GM23338 (cell line): ENCODE measurements around the gene C1RL. TPM values are rescaled to one million over a fixed set of nuclear protein-coding genes. Genes with fewer than 3 reads are reported as not detected.

Experiments used
- ATAC-seq: fragments of 200-7000 bp; cut with Tn5 transposase; 3 replicates; pipeline ENCODE4 v1.9.1; 2020
- DNase-seq: peaks from one replicate; pipeline ENCODE4 v3.0.0-alpha.2; 2015; ENCODE audit warnings: low spot score
- H2AFZ ChIP-seq: fragments of 200-600 bp; sonication (generic); 2 replicates; pipeline ENCODE4 v1.8.0; 2016; ENCODE audit warnings: antibody characterized with exemption, mild to moderate bottlenecking, moderate library complexity
- H3F3A ChIP-seq: fragments of 200-600 bp; sonication (generic); replicated peaks from 2 replicates; pipeline ENCODE4 v1.8.0; 2017; ENCODE audit warnings: antibody characterized with exemption, mixed run types, low read depth
- H3K27ac ChIP-seq: fragments of 200-600 bp; sonication (generic); 2 replicates; pipeline ENCODE4 v1.6.1; 2016; ENCODE audit warnings: low read depth
- H3K27me3 ChIP-seq: fragments of 200-600 bp; sonication (generic); 2 replicates; pipeline ENCODE4 v1.8.0; 2016; ENCODE audit warnings: mild to moderate bottlenecking, mixed run types, moderate library complexity; ENCODE audit not compliant: insufficient read depth
- H3K36me3 ChIP-seq: fragments of 200-600 bp; sonication (generic); 2 replicates; pipeline ENCODE4 v1.8.0; 2016; ENCODE audit warnings: mild to moderate bottlenecking; ENCODE audit not compliant: insufficient read depth
- H3K4me1 ChIP-seq: fragments of 200-600 bp; sonication (generic); 2 replicates; pipeline ENCODE4 v1.8.0; 2016; ENCODE audit warnings: mild to moderate bottlenecking, moderate library complexity; ENCODE audit not compliant: insufficient read depth
- H3K4me2 ChIP-seq: fragments of 200-600 bp; sonication (generic); 2 replicates; pipeline ENCODE4 v1.7.1; 2017; ENCODE audit warnings: mixed run types
- H3K4me3 ChIP-seq: fragments of 200-600 bp; sonication (generic); 2 replicates; pipeline ENCODE4 v1.6.1; 2016; ENCODE audit warnings: mixed run types
- H3K79me2 ChIP-seq: fragments of 200-600 bp; sonication (generic); replicated peaks from 2 replicates; pipeline ENCODE4 v1.8.0; 2017; ENCODE audit warnings: mild to moderate bottlenecking; ENCODE audit not compliant: insufficient read depth
- H3K9me2 ChIP-seq: fragments of 200-600 bp; sonication (generic); 2 replicates; pipeline ENCODE4 v1.8.0; 2017; ENCODE audit not compliant: insufficient read depth
- H4K20me1 ChIP-seq: fragments of 200-600 bp; sonication (generic); replicated peaks from 2 replicates; pipeline ENCODE4 v1.8.0; 2017; ENCODE audit warnings: mild to moderate bottlenecking; ENCODE audit not compliant: insufficient read depth
- H3K27ac Mint-ChIP-seq: 2 replicates; pipeline ENCODE4 v1.8.0; 2020; ENCODE audit warnings: inconsistent platforms, mild to moderate bottlenecking, moderate library complexity, mixed read lengths
- H3K27me3 Mint-ChIP-seq: 3 replicates; pipeline ENCODE4 v1.8.0; 2022; ENCODE audit warnings: low read depth, mild to moderate bottlenecking, moderate library complexity, mixed read lengths, inconsistent platforms; ENCODE audit not compliant: insufficient read depth, poor library complexity
- H3K36me3 Mint-ChIP-seq: 3 replicates; pipeline ENCODE4 v1.8.0; 2021; ENCODE audit warnings: low read depth, mild to moderate bottlenecking, inconsistent platforms, moderate library complexity, mixed read lengths
- H3K4me1 Mint-ChIP-seq: 3 replicates; pipeline ENCODE4 v1.8.0; 2020; ENCODE audit warnings: mild to moderate bottlenecking, inconsistent platforms, mixed read lengths
- H3K4me3 Mint-ChIP-seq: 3 replicates; pipeline ENCODE4 v1.8.0; 2021; ENCODE audit warnings: moderate library complexity, mild to moderate bottlenecking, inconsistent platforms, mixed read lengths
- H3K9me3 Mint-ChIP-seq: 3 replicates; pipeline ENCODE4 v1.8.0; 2020; ENCODE audit warnings: moderate library complexity, mild to moderate bottlenecking, inconsistent platforms, mixed read lengths
- CREB1 ChIP-seq: fragments of 250-450 bp; sonication (Bioruptor Pico); IDR thresholded peaks from 2 replicates; pipeline ENCODE4 v1.5.0; 2020; ENCODE audit warnings: low read depth, mild to moderate bottlenecking, moderate library complexity
- EZH2 ChIP-seq: fragments of 200-600 bp; sonication (generic); IDR thresholded peaks from one replicate; pipeline ENCODE4 v1.8.0; 2017; ENCODE audit warnings: antibody characterized with exemption, mild to moderate bottlenecking, low read depth; ENCODE audit not compliant: unreplicated experiment
- EZH2phosphoT487 ChIP-seq: fragments of 200-600 bp; sonication (generic); IDR thresholded peaks from one replicate; pipeline ENCODE4 v1.8.1; 2018; ENCODE audit warnings: antibody characterized with exemption; ENCODE audit not compliant: unreplicated experiment
- JUNB ChIP-seq: IDR thresholded peaks from one replicate; pipeline ENCODE4 v1.6.1; 2016; ENCODE audit warnings: antibody characterized with exemption; ENCODE audit not compliant: unreplicated experiment
- NANOG ChIP-seq: IDR thresholded peaks from 2 replicates; pipeline ENCODE4 v1.6.1; 2016; ENCODE audit warnings: antibody characterized with exemption, borderline replicate concordance
- STAT1 ChIP-seq: IDR thresholded peaks from one replicate; pipeline ENCODE4 v1.6.1; 2016; ENCODE audit warnings: antibody characterized with exemption; ENCODE audit not compliant: unreplicated experiment
- ZNF114 ChIP-seq: fragments of 250-450 bp; sonication (Bioruptor Pico); IDR thresholded peaks from 2 replicates; pipeline ENCODE4 v1.5.0; 2020; ENCODE audit warnings: mild to moderate bottlenecking, moderate library complexity
- ZNF331 ChIP-seq: fragments of 250-450 bp; sonication (Bioruptor Pico); IDR thresholded peaks from 2 replicates; pipeline ENCODE4 v1.5.0; 2020; ENCODE audit warnings: low read depth, mild to moderate bottlenecking, moderate library complexity
- ZNF462 ChIP-seq: fragments of 250-450 bp; sonication (Bioruptor Pico); IDR thresholded peaks from 2 replicates; pipeline ENCODE4 v1.5.0; 2020; ENCODE audit warnings: mild to moderate bottlenecking, moderate library complexity
- polyA plus RNA-seq: library from polyadenylated mRNA; unstranded; fragments of >200 nt; fragmentation: Nextera tagmentation; extraction: Ambion mirVana; gene quantifications from 2 replicates; pipeline ENCODE4 v1.2.1, GENCODE V29; 2016
- total RNA-seq: library from RNA; depleted of rRNA; stranded (reverse); fragments of >200 nt; shearing (Covaris generic); gene quantifications from 2 replicates; pipeline ENCODE4 v1.2.3, GENCODE V29; 2014
- TF ChIP-seq, protein P1 (sequence below): IDR thresholded peaks from 2 replicates; pipeline ENCODE4 v1.6.1; 2016; ENCODE audit warnings: antibody characterized with exemption
- TF ChIP-seq, protein P2 (sequence below), 2 experiments: fragments of 200-600 bp in 1 of 2; sonication (generic) in 1 of 2; conservative IDR thresholded peaks; 2 replicates each; pipeline versions ENCODE4 v1.5.1 to v1.6.1; 2016 to 2017; ENCODE audit warnings: antibody characterized with exemption in 2 of 2, low read depth in 2 of 2, mild to moderate bottlenecking in 2 of 2, moderate library complexity in 1 of 2

C1RL gene
- total and polyA plus RNA-seq, 2 experiments from 2014 or later, result 7.3 to 8.8 TPM

GRCh38 chr12:7129287-7129871 is 20.4 kb upstream of the C1RL start:
- Histone ChIP-seq H3F3A (0 out of 2 replicates have a peak, but pooled peaks cover 4% of the 10 kb centered on the region), H3K27me3 (no peaks in the 10 kb centered on the region), H3K79me2 (no peaks in the 10 kb centered on the region), H3K4me2 (peak overlapping the region; percentile 100), H2AFZ (peak overlapping the region; percentile 99), H3K9me2 (0 out of 2 replicates have a peak, but pooled peaks cover 5% of the 10 kb centered on the region), H4K20me1 (no peaks in the 10 kb centered on the region; the same call in 1 of the 2 replicates), H3K4me1 (peaks cover 16% of the 10 kb centered on the region), H3K4me3 (peak overlapping the region; percentile 97), H3K27ac (peak overlapping the region; percentile 55; the same call in 1 of the 2 replicates), H3K36me3 (no peaks in the 10 kb centered on the region)
- ATAC-seq (peak; percentile 29; the same call in 1 of the 3 replicates), DNase-seq (no peak)
- H3K4me3 Mint-ChIP-seq, result peak overlapping the region; percentile 88
- H3K4me1 Mint-ChIP-seq, result peaks cover 31% of the 10 kb centered on the region
- H3K27ac Mint-ChIP-seq, result peak overlapping the region; percentile 94; the same call in 1 of the 2 replicates
- H3K27me3 Mint-ChIP-seq, result peaks cover 17% of the 10 kb centered on the region
- TF ChIP-seq ZNF114, result no peak
- TF ChIP-seq, protein P1, sequence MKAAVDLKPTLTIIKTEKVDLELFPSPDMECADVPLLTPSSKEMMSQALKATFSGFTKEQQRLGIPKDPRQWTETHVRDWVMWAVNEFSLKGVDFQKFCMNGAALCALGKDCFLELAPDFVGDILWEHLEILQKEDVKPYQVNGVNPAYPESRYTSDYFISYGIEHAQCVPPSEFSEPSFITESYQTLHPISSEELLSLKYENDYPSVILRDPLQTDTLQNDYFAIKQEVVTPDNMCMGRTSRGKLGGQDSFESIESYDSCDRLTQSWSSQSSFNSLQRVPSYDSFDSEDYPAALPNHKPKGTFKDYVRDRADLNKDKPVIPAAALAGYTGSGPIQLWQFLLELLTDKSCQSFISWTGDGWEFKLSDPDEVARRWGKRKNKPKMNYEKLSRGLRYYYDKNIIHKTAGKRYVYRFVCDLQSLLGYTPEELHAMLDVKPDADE, result no peak
- H3K9me3 Mint-ChIP-seq, result no peaks in the 10 kb centered on the region; the same call in 2 of the 3 replicates
- H3K36me3 Mint-ChIP-seq, result peaks cover 3% of the 10 kb centered on the region; the same call in 1 of the 3 replicates

GRCh38 chr12:7128681-7129286 is 19.8 kb upstream of the C1RL start, which contains the start of gene RBP5:
TSS of gene RBP5 (minus strand) at chr12:7128889. CDS start at chr12:7128775, 114 bp downstream.
- peak within 1 kb of the TSS; percentile 99 for H2AFZ ChIP-seq
- peak within 1 kb of the TSS; percentile 55; the same call in 1 of the 2 replicates for H3K27ac ChIP-seq
- no peaks in the 10 kb centered on the region for H3K27me3 ChIP-seq
- peaks cover 17% of the 10 kb centered on the region for H3K27me3 Mint-ChIP-seq
- H3K79me2 ChIP-seq, result no peaks in the 10 kb centered on the region
- 0 out of 2 replicates have a peak, but pooled peaks cover 4% of the 10 kb centered on the region for H3F3A ChIP-seq
- H3K27ac Mint-ChIP-seq, result peak within 1 kb of the TSS; percentile 94; the same call in 1 of the 2 replicates
- peak within 1 kb of the TSS; percentile 100 for H3K4me2 ChIP-seq
- 0 out of 2 replicates have a peak, but pooled peaks cover 5% of the 10 kb centered on the region for H3K9me2 ChIP-seq
- H3K4me3 Mint-ChIP-seq, result peak within 1 kb of the TSS; percentile 88
- DNase-seq (peak; percentile 40), ATAC-seq (no peak)
- H3K36me3 ChIP-seq, result no peaks in the 10 kb centered on the region
- H3K4me3 ChIP-seq, result peak within 1 kb of the TSS; percentile 97
- no peaks in the 10 kb centered on the region; the same call in 1 of the 2 replicates for H4K20me1 ChIP-seq
- peaks cover 34% of the 10 kb centered on the region for H3K4me1 Mint-ChIP-seq
- no peaks in the 10 kb centered on the region; the same call in 2 of the 3 replicates for H3K9me3 Mint-ChIP-seq
- H3K36me3 Mint-ChIP-seq, result peaks cover under 1% of the 10 kb centered on the region; the same call in 1 of the 3 replicates
- peaks cover 16% of the 10 kb centered on the region for H3K4me1 ChIP-seq
- TF ChIP-seq NANOG (no peak), ZNF462 (CRISPR knock-in tag) (no peak), EZH2phosphoT487 (no peak), STAT1 (no peak), EZH2 (no peak), ZNF114 (no peak), JUNB (no peak), ZNF331 (no peak), CREB1 (CRISPR knock-in tag) (no peak)
- TF ChIP-seq, protein P2, sequence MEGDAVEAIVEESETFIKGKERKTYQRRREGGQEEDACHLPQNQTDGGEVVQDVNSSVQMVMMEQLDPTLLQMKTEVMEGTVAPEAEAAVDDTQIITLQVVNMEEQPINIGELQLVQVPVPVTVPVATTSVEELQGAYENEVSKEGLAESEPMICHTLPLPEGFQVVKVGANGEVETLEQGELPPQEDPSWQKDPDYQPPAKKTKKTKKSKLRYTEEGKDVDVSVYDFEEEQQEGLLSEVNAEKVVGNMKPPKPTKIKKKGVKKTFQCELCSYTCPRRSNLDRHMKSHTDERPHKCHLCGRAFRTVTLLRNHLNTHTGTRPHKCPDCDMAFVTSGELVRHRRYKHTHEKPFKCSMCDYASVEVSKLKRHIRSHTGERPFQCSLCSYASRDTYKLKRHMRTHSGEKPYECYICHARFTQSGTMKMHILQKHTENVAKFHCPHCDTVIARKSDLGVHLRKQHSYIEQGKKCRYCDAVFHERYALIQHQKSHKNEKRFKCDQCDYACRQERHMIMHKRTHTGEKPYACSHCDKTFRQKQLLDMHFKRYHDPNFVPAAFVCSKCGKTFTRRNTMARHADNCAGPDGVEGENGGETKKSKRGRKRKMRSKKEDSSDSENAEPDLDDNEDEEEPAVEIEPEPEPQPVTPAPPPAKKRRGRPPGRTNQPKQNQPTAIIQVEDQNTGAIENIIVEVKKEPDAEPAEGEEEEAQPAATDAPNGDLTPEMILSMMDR (conservative IDR thresholded peaks at IDR 0.05; ENCODE audit: low read depth in 2 of 2), result no peak
